ENCODE measurements around the gene KLHL29. TPM values are rescaled to one million over a fixed set of nuclear protein-coding genes. Genes with fewer than 3 reads are reported as not detected.

The KLHL29 gene
- total and polyA plus RNA-seq, 2 of the 13 experiments (the other 11 are each of a cell fraction or from before 2014, with no cell fraction given), result 0.01 TPM; not detected in 1

DNA sequence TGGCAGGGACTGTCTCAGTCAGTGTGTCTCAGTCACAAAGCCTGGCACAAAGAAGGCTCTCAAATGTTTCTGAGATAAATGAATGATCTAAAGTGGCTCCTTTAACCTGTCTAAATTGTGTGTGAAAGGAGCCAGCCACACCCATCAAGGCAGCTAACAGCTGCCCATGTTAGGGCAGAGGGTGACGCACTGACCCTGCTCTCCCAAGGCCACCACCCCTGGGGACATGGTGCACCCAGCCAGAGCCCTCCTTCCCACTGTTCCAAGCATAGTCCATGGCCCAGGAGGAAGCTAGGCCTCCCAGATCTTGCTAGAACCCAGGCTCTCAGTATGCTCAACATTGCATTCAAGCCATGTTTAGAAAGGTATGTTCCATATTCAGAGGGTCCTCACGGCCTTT lies 100.3 kb downstream of the KLHL29 start:
- DNase-seq (ENCODE audit: low spot score) (no peak), FAIRE-seq (no peak), ATAC-seq (no peak)
- no peak overlapping the region for H3K4me2 ChIP-seq (ENCODE audit: low read depth, low read length)
- H2AFZ ChIP-seq (ENCODE audit: low read length), result no peak overlapping the region
- intact Hi-C loops (cut with micrococcal nuclease; ENCODE audit: unreplicated experiment), result no loop called here
- no peaks in the 10 kb centered on the region for H3K4me1 ChIP-seq (ENCODE audit: insufficient read depth, low read length)
- TF ChIP-seq, protein P1, sequence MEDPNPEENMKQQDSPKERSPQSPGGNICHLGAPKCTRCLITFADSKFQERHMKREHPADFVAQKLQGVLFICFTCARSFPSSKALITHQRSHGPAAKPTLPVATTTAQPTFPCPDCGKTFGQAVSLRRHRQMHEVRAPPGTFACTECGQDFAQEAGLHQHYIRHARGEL (CRISPR knock-in tag; IDR thresholded peaks at IDR 0.05), result no peak
- no peak for TF ChIP-seq ZNF275 (CRISPR knock-in tag; IDR thresholded peaks at IDR 0.05; ENCODE audit: borderline replicate concordance)
- TF ChIP-seq ZNF468 (CRISPR knock-in tag; IDR thresholded peaks at IDR 0.05), result no peak
- no peak for TF ChIP-seq SP2 (CRISPR knock-in tag; IDR thresholded peaks at IDR 0.05)
- no peak for TF ChIP-seq ZNF382 (CRISPR knock-in tag; IDR thresholded peaks at IDR 0.05; ENCODE audit: borderline replicate concordance)
- no peaks in the 10 kb centered on the region for H4K20me1 ChIP-seq (ENCODE audit: insufficient read depth, low read length)
- ChIA-PET CTCF (ENCODE audit: low intra/inter-chr PET ratio, low total read pairs) (no interaction called here), POLR2A (no interaction called here)
- H3K27ac ChIP-seq (ENCODE audit: extremely low read length, insufficient read depth, low read length), result no peak overlapping the region
- H3K27me3 ChIP-seq (ENCODE audit: control insufficient read depth in 1 of 2, insufficient read depth in 2 of 2, low read length in 2 of 2), result no peaks in the 10 kb centered on the region; a peak in 1 of 5 replicates
- in situ Hi-C loops (cut with HindIII; ENCODE audit: extremely low pct_ligation_motif_present, low pct_unique_long_range_greater_than_20kb), result no loop called here
- H3K79me2 ChIP-seq (ENCODE audit: insufficient read depth, low read length), result no peaks in the 10 kb centered on the region
- H3K9me3 ChIP-seq (ENCODE audit: low read length), result no peaks in the 10 kb centered on the region
- WGBS (ENCODE audit: low lambda C conversion rate), result 0% methylated on average over 2 of the region's 2 CpGs
- H3K4me3 ChIP-seq (replicated peaks in 1 of 3; ENCODE audit: insufficient read depth in 1 of 3, low read depth in 2 of 3, low read length in 3 of 3), result no peak overlapping the region
- no peaks in the 10 kb centered on the region for H3K36me3 ChIP-seq (replicated peaks in 1 of 2; ENCODE audit: control insufficient read depth in 1 of 2, insufficient read depth in 2 of 2, low read length in 2 of 2)
- BruUV-seq (replicated peaks), result no TSS peak
- H3K9ac ChIP-seq (ENCODE audit: insufficient read depth, low read depth, low read length), result no peak overlapping the region

DNA sequence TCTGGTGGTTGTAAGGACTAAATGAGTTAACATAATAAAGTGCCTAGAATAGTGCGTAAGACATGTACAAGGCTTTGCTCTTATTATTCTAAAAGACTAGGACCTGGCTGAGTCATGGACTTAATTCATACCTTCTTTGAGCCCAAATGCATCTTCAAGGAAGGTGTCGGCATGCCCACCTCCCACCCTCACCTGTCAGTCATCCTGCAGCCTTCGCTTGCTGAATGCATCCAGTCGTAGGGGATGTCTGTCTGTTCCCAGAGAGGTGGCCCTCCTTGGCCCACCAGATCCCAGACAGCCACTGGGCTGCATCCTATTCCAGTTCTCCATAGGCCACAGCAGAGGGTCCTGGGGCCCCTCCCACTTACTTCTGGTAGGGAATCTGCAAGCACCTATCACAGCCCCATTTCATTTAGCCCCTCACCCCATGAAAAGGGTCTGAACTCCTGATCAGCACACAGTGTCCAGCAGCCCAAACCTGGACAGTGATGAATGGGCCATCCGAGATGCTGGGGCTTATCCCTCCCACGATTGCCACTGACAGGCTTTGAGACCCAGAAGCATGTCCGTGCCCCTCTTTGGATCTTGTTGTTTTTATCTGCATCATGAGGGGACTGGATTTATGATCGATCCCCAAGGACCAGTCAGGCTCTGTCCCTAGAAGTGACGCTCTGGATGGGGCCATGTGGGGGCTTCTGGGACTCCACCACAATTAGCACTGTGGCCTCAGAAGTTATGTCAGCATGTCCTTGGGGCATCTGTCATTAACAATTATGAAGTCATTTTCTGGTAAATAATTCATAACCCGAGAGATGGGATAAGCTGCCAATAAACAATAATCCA lies 101.1 kb downstream of the KLHL29 start:
- H3K4me1 ChIP-seq (ENCODE audit: insufficient read depth, low read length), result no peaks in the 10 kb centered on the region
- no TSS peak for BruUV-seq (replicated peaks)
- no peak overlapping the region for H3K4me3 ChIP-seq (replicated peaks in 1 of 3; ENCODE audit: insufficient read depth in 1 of 3, low read depth in 2 of 3, low read length in 3 of 3)
- H3K79me2 ChIP-seq (ENCODE audit: insufficient read depth, low read length), result no peaks in the 10 kb centered on the region
- H3K27me3 ChIP-seq (ENCODE audit: control insufficient read depth in 1 of 2, insufficient read depth in 2 of 2, low read length in 2 of 2), result no peaks in the 10 kb centered on the region; a peak in 1 of 5 replicates
- intact Hi-C loops (cut with micrococcal nuclease; ENCODE audit: unreplicated experiment), result no loop called here
- H3K4me2 ChIP-seq (ENCODE audit: low read depth, low read length), result no peak overlapping the region
- H2AFZ ChIP-seq (ENCODE audit: low read length), result no peak overlapping the region
- H3K27ac ChIP-seq (ENCODE audit: extremely low read length, insufficient read depth, low read length), result no peak overlapping the region
- no peaks in the 10 kb centered on the region for H3K36me3 ChIP-seq (replicated peaks in 1 of 2; ENCODE audit: control insufficient read depth in 1 of 2, insufficient read depth in 2 of 2, low read length in 2 of 2)
- H3K9ac ChIP-seq (ENCODE audit: insufficient read depth, low read depth, low read length), result no peak overlapping the region
- in situ Hi-C loops (cut with HindIII; ENCODE audit: extremely low pct_ligation_motif_present, low pct_unique_long_range_greater_than_20kb), result no loop called here
- ChIA-PET POLR2A (no interaction called here), CTCF (ENCODE audit: low intra/inter-chr PET ratio, low total read pairs) (no interaction called here)
- WGBS (ENCODE audit: low lambda C conversion rate), result 22% methylated on average over 10 of the region's 10 CpGs
- FAIRE-seq (no peak), DNase-seq (ENCODE audit: low spot score) (no peak), ATAC-seq (no peak)
- H3K9me3 ChIP-seq (ENCODE audit: low read length), result no peaks in the 10 kb centered on the region
- no peaks in the 10 kb centered on the region for H4K20me1 ChIP-seq (ENCODE audit: insufficient read depth, low read length)
- TF ChIP-seq, protein P2, sequence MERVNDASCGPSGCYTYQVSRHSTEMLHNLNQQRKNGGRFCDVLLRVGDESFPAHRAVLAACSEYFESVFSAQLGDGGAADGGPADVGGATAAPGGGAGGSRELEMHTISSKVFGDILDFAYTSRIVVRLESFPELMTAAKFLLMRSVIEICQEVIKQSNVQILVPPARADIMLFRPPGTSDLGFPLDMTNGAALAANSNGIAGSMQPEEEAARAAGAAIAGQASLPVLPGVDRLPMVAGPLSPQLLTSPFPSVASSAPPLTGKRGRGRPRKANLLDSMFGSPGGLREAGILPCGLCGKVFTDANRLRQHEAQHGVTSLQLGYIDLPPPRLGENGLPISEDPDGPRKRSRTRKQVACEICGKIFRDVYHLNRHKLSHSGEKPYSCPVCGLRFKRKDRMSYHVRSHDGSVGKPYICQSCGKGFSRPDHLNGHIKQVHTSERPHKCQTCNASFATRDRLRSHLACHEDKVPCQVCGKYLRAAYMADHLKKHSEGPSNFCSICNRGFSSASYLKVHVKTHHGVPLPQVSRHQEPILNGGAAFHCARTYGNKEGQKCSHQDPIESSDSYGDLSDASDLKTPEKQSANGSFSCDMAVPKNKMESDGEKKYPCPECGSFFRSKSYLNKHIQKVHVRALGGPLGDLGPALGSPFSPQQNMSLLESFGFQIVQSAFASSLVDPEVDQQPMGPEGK (CRISPR knock-in tag; IDR thresholded peaks at IDR 0.05), result no peak
- no peak for TF ChIP-seq ZNF761 (CRISPR knock-in tag; conservative IDR thresholded peaks at IDR 0.05)
- TF ChIP-seq HNRNPL (IDR thresholded peaks at IDR 0.05; ENCODE audit: low read depth, low read length), result no peak

Data from HepG2 (cell line).